Endothelial cell of umbilical vein (primary cell): ENCODE results near the gene PTGES.

ENCODE experiments used
- EZH2 ChIP-seq: IDR thresholded peaks from 2 replicates; pipeline ENCODE4 v1.6.1; 2012; ENCODE audit warnings: borderline replicate concordance, low read depth, mild to moderate bottlenecking, moderate library complexity, low read length, inconsistent platforms; ENCODE audit not compliant: severe bottlenecking
- TF ChIP-seq, protein P1 (sequence below), 2 donors: IDR thresholded peaks; 1 replicate in 1 of 2; 2 replicates in 1 of 2; pipeline ENCODE4 v1.5.1; 2011; ENCODE audit warnings: low read length in 2 of 2, mild to moderate bottlenecking in 2 of 2, moderate library complexity in 2 of 2, control low read depth in 1 of 2, inconsistent platforms in 1 of 2, low read depth in 1 of 2; ENCODE audit not compliant: insufficient read depth in 1 of 2; ENCODE audit errors: extremely low read depth in 1 of 2

DNA sequence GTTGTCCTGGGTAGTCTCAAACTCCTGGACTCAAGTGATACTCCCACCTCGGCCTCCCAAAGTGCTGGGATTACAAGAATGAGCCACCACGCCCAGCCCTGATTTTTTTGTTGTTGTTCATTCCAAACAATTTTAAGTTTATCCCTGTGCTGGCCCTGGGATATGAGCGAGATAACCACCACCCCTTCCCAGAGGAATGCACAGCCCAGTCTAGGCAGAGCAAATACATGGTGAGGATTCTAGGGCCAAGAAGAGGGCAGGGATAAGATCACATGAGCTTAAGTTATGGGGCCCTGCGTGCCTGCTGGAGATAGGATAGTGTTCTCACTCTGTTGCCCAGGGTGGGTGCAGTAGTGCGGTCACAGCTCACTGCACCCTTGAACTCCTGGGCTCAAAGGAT is 29.1 kb upstream of the PTGES start:
- no peak for TF ChIP-seq EZH2
- TF ChIP-seq, protein P1, sequence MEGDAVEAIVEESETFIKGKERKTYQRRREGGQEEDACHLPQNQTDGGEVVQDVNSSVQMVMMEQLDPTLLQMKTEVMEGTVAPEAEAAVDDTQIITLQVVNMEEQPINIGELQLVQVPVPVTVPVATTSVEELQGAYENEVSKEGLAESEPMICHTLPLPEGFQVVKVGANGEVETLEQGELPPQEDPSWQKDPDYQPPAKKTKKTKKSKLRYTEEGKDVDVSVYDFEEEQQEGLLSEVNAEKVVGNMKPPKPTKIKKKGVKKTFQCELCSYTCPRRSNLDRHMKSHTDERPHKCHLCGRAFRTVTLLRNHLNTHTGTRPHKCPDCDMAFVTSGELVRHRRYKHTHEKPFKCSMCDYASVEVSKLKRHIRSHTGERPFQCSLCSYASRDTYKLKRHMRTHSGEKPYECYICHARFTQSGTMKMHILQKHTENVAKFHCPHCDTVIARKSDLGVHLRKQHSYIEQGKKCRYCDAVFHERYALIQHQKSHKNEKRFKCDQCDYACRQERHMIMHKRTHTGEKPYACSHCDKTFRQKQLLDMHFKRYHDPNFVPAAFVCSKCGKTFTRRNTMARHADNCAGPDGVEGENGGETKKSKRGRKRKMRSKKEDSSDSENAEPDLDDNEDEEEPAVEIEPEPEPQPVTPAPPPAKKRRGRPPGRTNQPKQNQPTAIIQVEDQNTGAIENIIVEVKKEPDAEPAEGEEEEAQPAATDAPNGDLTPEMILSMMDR (IDR thresholded peaks at IDR 0.05; ENCODE audit: extremely low read depth in 1 of 2, insufficient read depth in 1 of 2, low read depth in 1 of 2, low read length in 2 of 2) = no peak
